Measurements from ENCODE around the gene KLHL35.

GRCh38 chr11:75447415-75447814, 14.4 kb upstream of the KLHL35 start:
- TF ChIP-seq HDGF (IDR thresholded peaks at IDR 0.05; ENCODE audit: borderline replicate concordance) (no peak), TARDBP (IDR thresholded peaks at IDR 0.05) (no peak), SP1 (IDR thresholded peaks at IDR 0.05) (no peak), ARNT (IDR thresholded peaks at IDR 0.05) (no peak), NFRKB (IDR thresholded peaks at IDR 0.05) (no peak), ZNF384 (IDR thresholded peaks at IDR 0.05) (no peak), SUZ12 (IDR thresholded peaks at IDR 0.05) (no peak), FOXA1 (IDR thresholded peaks at IDR 0.05) (no peak), BHLHE40 (IDR thresholded peaks at IDR 0.05; ENCODE audit: borderline replicate concordance) (no peak), FOXK2 (IDR thresholded peaks at IDR 0.05) (no peak), CTBP1 (IDR thresholded peaks at IDR 0.05; ENCODE audit: borderline replicate concordance) (no peak), FOXM1 (IDR thresholded peaks at IDR 0.05; ENCODE audit: borderline replicate concordance) (no peak), ELF4 (IDR thresholded peaks at IDR 0.05) (no peak)
- TF ChIP-seq, protein P1, sequence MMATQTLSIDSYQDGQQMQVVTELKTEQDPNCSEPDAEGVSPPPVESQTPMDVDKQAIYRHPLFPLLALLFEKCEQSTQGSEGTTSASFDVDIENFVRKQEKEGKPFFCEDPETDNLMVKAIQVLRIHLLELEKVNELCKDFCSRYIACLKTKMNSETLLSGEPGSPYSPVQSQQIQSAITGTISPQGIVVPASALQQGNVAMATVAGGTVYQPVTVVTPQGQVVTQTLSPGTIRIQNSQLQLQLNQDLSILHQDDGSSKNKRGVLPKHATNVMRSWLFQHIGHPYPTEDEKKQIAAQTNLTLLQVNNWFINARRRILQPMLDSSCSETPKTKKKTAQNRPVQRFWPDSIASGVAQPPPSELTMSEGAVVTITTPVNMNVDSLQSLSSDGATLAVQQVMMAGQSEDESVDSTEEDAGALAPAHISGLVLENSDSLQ (IDR thresholded peaks at IDR 0.05) = no peak
